ENCODE data around the gene SNX3.

The SNX3 gene

DNA sequence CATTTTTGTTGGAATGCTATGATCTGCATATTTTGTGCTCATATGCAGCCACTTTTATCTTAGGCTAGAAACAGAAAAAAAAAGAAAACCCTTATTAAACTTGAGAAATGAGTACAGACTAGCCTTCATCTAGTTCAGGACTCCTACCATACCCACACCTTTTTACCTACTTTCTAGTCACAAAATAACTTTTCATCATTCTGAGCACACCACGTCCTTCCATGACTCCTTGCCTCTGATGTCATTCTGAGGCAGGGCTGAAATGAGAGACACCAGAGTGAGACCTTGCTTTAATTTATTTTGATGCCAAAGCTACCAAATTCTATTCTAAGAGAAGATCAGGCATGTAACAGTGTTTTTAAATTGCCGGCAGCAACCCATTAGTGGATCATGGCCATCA is 38.8 kb downstream of the SNX3 start:
- in situ Hi-C loops (cut with HindIII; ENCODE audit: low pct_unique_long_range_greater_than_20kb, low sequenced_read_pairs) = no loop called here
- DNase-seq (ENCODE audit: low read depth in 1 of 2, low spot score in 1 of 2) = no peak
- TF ChIP-seq JUND (IDR thresholded peaks at IDR 0.05; ENCODE audit: low read depth) = no peak

- no peak for TF ChIP-seq JUND (IDR thresholded peaks at IDR 0.05; ENCODE audit: low read depth)
- peak in 1 of 2 experiments; percentile 42 for DNase-seq (ENCODE audit: low read depth in 1 of 2, low spot score in 1 of 2)
- in situ Hi-C loops (cut with HindIII; ENCODE audit: low pct_unique_long_range_greater_than_20kb, low sequenced_read_pairs) = no loop called here
Measured at GRCh38 chr6:108211671-108212070, 49.2 kb downstream of the SNX3 start.

GRCh38 chr6:108210556-108210955 is 50.3 kb downstream of the SNX3 start:
- in situ Hi-C loops (cut with HindIII; ENCODE audit: low pct_unique_long_range_greater_than_20kb, low sequenced_read_pairs) = no loop called here
- TF ChIP-seq JUND (IDR thresholded peaks at IDR 0.05; ENCODE audit: low read depth) = no peak
- DNase-seq (ENCODE audit: low read depth in 1 of 2, low spot score in 1 of 2) = no peak

DNA sequence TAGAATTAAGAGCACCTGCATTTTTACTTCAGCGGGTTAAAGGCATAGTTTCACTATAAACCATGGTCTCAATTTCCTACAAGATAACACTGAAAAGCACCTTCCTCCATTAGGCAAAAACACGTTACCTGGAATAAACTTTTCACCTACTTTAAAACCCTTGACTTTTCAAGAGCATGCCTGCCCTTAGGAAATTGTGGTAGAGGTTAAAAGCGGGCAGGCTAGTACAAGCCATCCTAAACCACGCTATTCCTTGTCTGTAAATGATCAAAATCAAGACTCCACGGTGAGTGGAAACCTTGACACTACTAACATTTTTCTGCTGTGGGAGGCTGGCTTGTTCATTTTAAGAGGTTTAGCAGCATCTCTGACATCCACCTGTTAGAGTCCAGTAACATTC is 51.1 kb downstream of the SNX3 start:
- in situ Hi-C loops (cut with HindIII; ENCODE audit: low pct_unique_long_range_greater_than_20kb, low sequenced_read_pairs) = no loop called here
- DNase-seq (ENCODE audit: low read depth in 1 of 2, low spot score in 1 of 2) = no peak
- no peak for TF ChIP-seq JUND (IDR thresholded peaks at IDR 0.05; ENCODE audit: low read depth)

DNA sequence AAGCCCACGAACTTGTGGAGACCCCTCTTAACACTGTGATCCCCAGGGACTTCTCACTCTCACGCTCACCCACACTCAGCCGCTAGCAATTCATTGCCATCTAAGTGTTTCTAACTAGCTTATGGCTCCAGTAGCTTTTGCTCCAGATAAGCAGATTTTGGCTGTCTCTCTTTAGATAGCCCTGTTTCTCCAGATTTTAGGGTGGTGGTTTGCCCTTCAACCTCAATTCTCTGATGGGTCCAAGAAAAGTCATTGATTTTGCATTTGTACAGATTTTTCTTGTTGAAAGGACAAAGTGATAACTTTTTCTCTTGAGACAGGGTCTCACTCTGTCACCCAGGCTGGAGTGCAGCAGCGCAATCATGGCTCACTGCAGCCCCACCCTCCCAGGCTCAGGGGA is 53.8 kb downstream of the SNX3 start:
- no peak for DNase-seq (ENCODE audit: low read depth in 1 of 2, low spot score in 1 of 2)
- no peak for TF ChIP-seq JUND (IDR thresholded peaks at IDR 0.05; ENCODE audit: low read depth)
- in situ Hi-C loops (cut with HindIII; ENCODE audit: low pct_unique_long_range_greater_than_20kb, low sequenced_read_pairs) = no loop called here

DNA sequence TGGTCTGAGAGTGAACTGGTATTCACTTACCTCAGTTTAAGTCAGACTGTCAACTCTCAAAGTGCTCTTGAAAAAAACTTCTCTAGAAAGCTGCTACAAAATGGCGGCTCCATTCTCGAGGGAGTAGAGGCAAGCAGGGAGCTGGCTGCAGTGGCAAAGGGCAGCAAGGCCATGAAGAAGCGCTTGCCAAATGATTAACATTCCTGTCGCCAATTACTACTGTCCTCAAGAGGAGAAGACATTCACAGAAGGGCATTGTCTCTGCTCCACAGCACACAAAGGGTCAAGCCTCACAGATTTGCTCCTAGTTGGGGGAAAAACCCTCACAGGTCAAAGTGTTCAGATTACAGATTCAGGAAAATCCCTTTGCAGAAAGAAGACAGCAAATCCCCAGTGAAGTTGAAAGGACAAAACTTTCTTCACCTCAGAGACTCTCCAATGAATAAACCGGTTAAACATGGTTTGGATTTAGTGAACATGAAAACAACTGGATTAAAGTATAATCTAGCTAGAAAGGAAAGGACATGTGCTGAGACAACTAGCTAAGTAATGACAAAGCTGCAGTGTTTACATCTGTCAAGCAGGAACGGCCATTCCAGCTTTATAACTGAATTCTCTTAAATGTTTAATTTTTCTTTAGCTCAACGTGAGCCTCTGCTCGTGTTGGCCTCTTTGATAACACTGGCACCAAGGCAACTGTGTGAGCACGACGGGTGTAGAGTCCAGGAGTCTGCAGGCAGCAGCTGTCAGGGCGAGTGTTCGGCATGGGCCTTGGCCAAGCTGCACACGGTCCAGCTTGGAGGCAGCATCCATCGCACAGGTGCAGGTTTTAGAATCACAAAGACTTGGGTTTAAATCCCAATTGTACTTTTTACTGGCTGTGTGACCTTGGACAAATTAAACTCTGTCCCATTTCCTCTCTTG is 57.4 kb downstream of the SNX3 start:
- DNase-seq (ENCODE audit: low read depth in 1 of 2, low spot score in 1 of 2) = no peak
- in situ Hi-C loops (cut with HindIII; ENCODE audit: low pct_unique_long_range_greater_than_20kb, low sequenced_read_pairs) = no loop called here
- no peak for TF ChIP-seq JUND (IDR thresholded peaks at IDR 0.05; ENCODE audit: low read depth)

DNA sequence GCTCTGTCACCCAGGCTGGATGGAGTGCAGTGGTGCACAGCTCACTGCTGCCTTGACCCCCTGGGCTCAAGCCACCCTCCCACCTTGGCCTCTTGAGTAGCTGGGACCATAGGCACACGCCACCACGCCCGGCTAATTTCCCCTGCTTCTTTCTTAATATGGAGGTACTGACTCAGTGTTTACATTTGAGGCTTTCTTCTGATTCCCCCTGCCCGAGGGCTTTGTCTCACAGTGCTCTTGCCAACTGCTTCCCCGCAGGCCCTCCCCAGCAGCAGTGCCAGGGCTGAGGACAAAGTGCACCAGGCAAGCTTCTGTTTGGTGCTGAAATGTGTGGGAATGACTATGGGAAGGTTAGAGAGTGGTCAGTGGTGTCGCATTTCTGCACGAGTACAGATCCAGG is 60.2 kb downstream of the SNX3 start:
- DNase-seq (ENCODE audit: low read depth in 1 of 2, low spot score in 1 of 2) = peak in 1 of 2 experiments; percentile 57
- TF ChIP-seq JUND (IDR thresholded peaks at IDR 0.05; ENCODE audit: low read depth) = no peak
- in situ Hi-C loops (cut with HindIII; ENCODE audit: low pct_unique_long_range_greater_than_20kb, low sequenced_read_pairs) = no loop called here

GRCh38 chr6:108200186-108200585 is 60.7 kb downstream of the SNX3 start:
- TF ChIP-seq JUND (IDR thresholded peaks at IDR 0.05; ENCODE audit: low read depth) = no peak
- in situ Hi-C loops (cut with HindIII; ENCODE audit: low pct_unique_long_range_greater_than_20kb, low sequenced_read_pairs) = no loop called here
- DNase-seq (ENCODE audit: low read depth in 1 of 2, low spot score in 1 of 2) = no peak

- TF ChIP-seq JUND (IDR thresholded peaks at IDR 0.05; ENCODE audit: low read depth) = no peak
- in situ Hi-C loops (cut with HindIII; ENCODE audit: low pct_unique_long_range_greater_than_20kb, low sequenced_read_pairs) = no loop called here
- DNase-seq (ENCODE audit: low read depth in 1 of 2, low spot score in 1 of 2) = no peak
Measured at GRCh38 chr6:108198761-108199498, 61.9 kb downstream of the SNX3 start.

- no peak for DNase-seq (ENCODE audit: low read depth in 1 of 2, low spot score in 1 of 2)
- TF ChIP-seq JUND (IDR thresholded peaks at IDR 0.05; ENCODE audit: low read depth) = no peak
- in situ Hi-C loops (cut with HindIII; ENCODE audit: low pct_unique_long_range_greater_than_20kb, low sequenced_read_pairs) = no loop called here
Measured at GRCh38 chr6:108195209-108195608, 65.6 kb downstream of the SNX3 start.

DNA sequence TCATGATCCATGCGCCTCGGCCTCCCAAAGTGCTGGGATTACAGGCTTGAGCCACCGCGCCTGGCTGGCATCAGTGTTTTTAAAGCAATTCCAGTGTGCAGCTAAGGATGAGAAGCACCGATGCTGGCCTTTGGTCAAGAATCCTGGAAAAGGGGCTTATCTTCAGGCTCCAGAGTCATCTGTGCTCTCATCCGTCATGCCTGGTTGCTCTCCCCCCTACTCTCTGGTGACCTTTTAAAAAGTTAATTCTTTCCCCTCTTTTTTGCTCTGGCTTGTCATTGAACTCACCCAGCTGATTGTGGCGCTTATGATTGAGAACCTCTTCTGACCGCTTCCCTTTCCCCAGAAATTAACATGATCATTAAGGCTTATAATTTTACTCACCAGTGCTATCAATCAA is 66.3 kb downstream of the SNX3 start:
- DNase-seq (ENCODE audit: low read depth in 1 of 2, low spot score in 1 of 2) = no peak
- in situ Hi-C loops (cut with HindIII; ENCODE audit: low pct_unique_long_range_greater_than_20kb, low sequenced_read_pairs) = no loop called here
- TF ChIP-seq JUND (IDR thresholded peaks at IDR 0.05; ENCODE audit: low read depth) = no peak

DNA sequence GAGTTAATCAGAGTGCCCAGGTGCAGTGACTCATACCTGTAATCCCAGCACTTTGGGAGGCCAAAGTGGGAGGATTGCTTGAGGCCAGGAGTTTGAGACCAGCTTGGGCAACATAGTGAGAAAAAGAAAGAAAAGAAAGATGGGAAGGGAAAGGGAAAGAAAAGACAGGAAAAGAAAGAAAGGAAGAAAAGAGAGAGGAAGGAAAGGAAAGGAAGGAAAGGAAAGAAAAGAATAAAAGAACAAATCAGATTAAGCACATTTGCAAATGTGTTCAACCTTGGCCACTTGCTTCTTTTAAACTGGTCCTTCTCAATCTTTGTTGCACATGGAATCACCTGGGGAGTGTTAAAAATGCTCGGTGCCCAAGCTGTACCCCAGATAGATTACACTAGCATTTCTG is 67.0 kb downstream of the SNX3 start:
- in situ Hi-C loops (cut with HindIII; ENCODE audit: low pct_unique_long_range_greater_than_20kb, low sequenced_read_pairs) = no loop called here
- no peak for DNase-seq (ENCODE audit: low read depth in 1 of 2, low spot score in 1 of 2)
- TF ChIP-seq JUND (IDR thresholded peaks at IDR 0.05; ENCODE audit: low read depth) = no peak

DNA sequence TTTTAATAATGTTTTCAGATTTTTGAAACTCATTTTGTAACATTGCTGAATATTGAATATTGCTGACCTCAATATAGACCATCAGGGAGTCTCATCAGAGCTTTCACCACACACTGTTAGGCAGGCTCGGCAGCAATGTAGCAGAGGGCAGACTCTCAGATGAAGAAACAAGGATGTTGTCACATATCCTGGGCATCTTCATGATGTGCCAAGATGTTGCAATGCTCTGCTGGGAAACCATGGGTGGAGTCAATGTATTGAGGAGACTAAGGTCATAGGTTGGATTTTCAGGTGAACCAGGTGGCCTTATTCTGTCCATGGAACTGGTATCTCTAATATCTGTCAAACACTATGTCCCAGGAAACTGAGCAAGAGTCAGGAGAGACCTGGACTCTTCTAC is 67.7 kb downstream of the SNX3 start:
- TF ChIP-seq JUND (IDR thresholded peaks at IDR 0.05; ENCODE audit: low read depth) = no peak
- DNase-seq (ENCODE audit: low read depth in 1 of 2, low spot score in 1 of 2) = no peak
- in situ Hi-C loops (cut with HindIII; ENCODE audit: low pct_unique_long_range_greater_than_20kb, low sequenced_read_pairs) = no loop called here

All from T47D (cell line).